GM12873 (cell line): ENCODE data around the gene BEAN1.
A peak's percentile ranks its signal among the peaks of the same experiment; 100 is the strongest.

Experiments used
- CTCF ChIP-seq: IDR thresholded peaks from 2 replicates; pipeline ENCODE4 v1.5.1; 2012; ENCODE audit warnings: low read depth, mild to moderate bottlenecking, moderate library complexity, low read length, control low read depth; ENCODE audit not compliant: insufficient read depth; ENCODE audit errors: missing control alignments

The BEAN1 gene

GRCh38 chr16:66444049-66444481 is 17.0 kb downstream of the BEAN1 start:
- peak; percentile 17 for TF ChIP-seq CTCF

- TF ChIP-seq CTCF = no peak
These were observed 19.6 kb downstream of the BEAN1 start for GRCh38 chr16:66446737-66447136.

- TF ChIP-seq CTCF = no peak
These were observed 20.4 kb downstream of the BEAN1 start for GRCh38 chr16:66447491-66447890.

- no peak for TF ChIP-seq CTCF
These were observed 24.5 kb downstream of the BEAN1 start for GRCh38 chr16:66451548-66451947.

- no peak for TF ChIP-seq CTCF
These were observed 27.7 kb downstream of the BEAN1 start for GRCh38 chr16:66454751-66455150.

GRCh38 chr16:66455970-66456369 is 28.9 kb downstream of the BEAN1 start:
- no peak for TF ChIP-seq CTCF

- TF ChIP-seq CTCF = no peak
These were observed 30.8 kb downstream of the BEAN1 start for GRCh38 chr16:66457888-66458287.

- TF ChIP-seq CTCF = no peak
These were observed 31.2 kb downstream of the BEAN1 start for GRCh38 chr16:66458292-66458691.
